Chondrocyte (in vitro differentiated cells): ENCODE results near the gene APOL2. TPM values are rescaled to one million over a fixed set of nuclear protein-coding genes. Genes with fewer than 3 reads are reported as not detected.
"Not testable (repeated sequence)": the region's sequence is repeated elsewhere in the genome, so short reads cannot be mapped to it uniquely, and the experiment has no call there.

Experiments
- DNase-seq: peaks from one replicate; pipeline ENCODE4 v3.0.0; 2021; ENCODE audit warnings: mixed read lengths, low spot score
- H3K27ac Mint-ChIP-seq: one replicate; pipeline ENCODE4 v1.8.0; 2021; ENCODE audit warnings: mild to moderate bottlenecking, moderate library complexity, mixed read lengths; ENCODE audit not compliant: unreplicated experiment
- H3K27me3 Mint-ChIP-seq: 2 replicates; pipeline ENCODE4 v1.8.0; 2021; ENCODE audit warnings: low read depth, mixed read lengths
- H3K36me3 Mint-ChIP-seq: 2 replicates; pipeline ENCODE4 v1.8.0; 2021; ENCODE audit warnings: low read depth, mixed read lengths
- H3K4me1 Mint-ChIP-seq: 2 replicates; pipeline ENCODE4 v1.8.0; 2021; ENCODE audit warnings: low read depth, mild to moderate bottlenecking, mixed read lengths
- H3K4me3 Mint-ChIP-seq: one replicate; pipeline ENCODE4 v1.8.0; 2021; ENCODE audit warnings: mild to moderate bottlenecking, moderate library complexity, mixed read lengths; ENCODE audit not compliant: unreplicated experiment
- H3K9me3 Mint-ChIP-seq: 2 replicates; pipeline ENCODE4 v1.8.0; 2021; ENCODE audit warnings: low read depth, mixed read lengths
- CTCF ChIP-seq: fragments of 200-600 bp; sonication (generic); IDR thresholded peaks from 2 replicates; pipeline ENCODE4 v1.5.0; 2021; ENCODE audit warnings: antibody characterized with exemption, mild to moderate bottlenecking, moderate library complexity
- total RNA-seq: library from RNA; stranded (reverse); gene quantifications from 3 replicates; pipeline ENCODE4 v1.2.1, GENCODE V29; 2021

Gene APOL2
- total RNA-seq, 1 donor from 2014 or later, result 84.1 TPM

- H3K4me1 Mint-ChIP-seq, result peaks cover 12% of the 10 kb centered on the region
- peak overlapping the region; percentile 34 for H3K27ac Mint-ChIP-seq
- TF ChIP-seq CTCF, result no peak
- peaks cover 3% of the 10 kb centered on the region for H3K9me3 Mint-ChIP-seq
- peak; percentile 64 for DNase-seq
- H3K36me3 Mint-ChIP-seq, result peaks cover 11% of the 10 kb centered on the region
- no peak overlapping the region for H3K4me3 Mint-ChIP-seq
- no peaks in the 10 kb centered on the region for H3K27me3 Mint-ChIP-seq
Observed at GRCh38 chr22:36267896-36268485, 28.7 kb upstream of the APOL2 start.

- no peak for TF ChIP-seq CTCF
- Mint-ChIP-seq H3K4me1 (peaks cover 14% of the 10 kb centered on the region), H3K27me3 (no peaks in the 10 kb centered on the region), H3K27ac (no peak overlapping the region), H3K9me3 (peaks cover 3% of the 10 kb centered on the region), H3K36me3 (peaks cover 11% of the 10 kb centered on the region), H3K4me3 (no peak overlapping the region)
- peak; percentile 35 for DNase-seq
Observed at GRCh38 chr22:36267058-36267457, 27.7 kb upstream of the APOL2 start.

GRCh38 chr22:36263886-36264664 lies 24.7 kb upstream of the APOL2 start:
- not testable (repeated sequence) for H3K9me3 Mint-ChIP-seq, DNase-seq, H3K27me3 Mint-ChIP-seq, H3K4me3 Mint-ChIP-seq
- H3K4me1 Mint-ChIP-seq, result peaks cover 26% of the 10 kb centered on the region
- H3K27ac Mint-ChIP-seq, result peak overlapping the region; percentile 6
- H3K36me3 Mint-ChIP-seq, result peaks cover 11% of the 10 kb centered on the region

- Mint-ChIP-seq H3K36me3 (peaks cover 11% of the 10 kb centered on the region), H3K4me1 (peaks cover 34% of the 10 kb centered on the region), H3K27ac (peak overlapping the region; percentile 6)
- H3K9me3 Mint-ChIP-seq, DNase-seq, H3K27me3 Mint-ChIP-seq, H3K4me3 Mint-ChIP-seq: not testable (repeated sequence)
Observed at GRCh38 chr22:36263216-36263673, 23.9 kb upstream of the APOL2 start.

- peaks cover 11% of the 10 kb centered on the region for H3K36me3 Mint-ChIP-seq
- not testable (repeated sequence) for H3K27me3 Mint-ChIP-seq, DNase-seq, H3K9me3 Mint-ChIP-seq, H3K27ac Mint-ChIP-seq, H3K4me3 Mint-ChIP-seq
- H3K4me1 Mint-ChIP-seq, result peaks cover 35% of the 10 kb centered on the region
Observed at GRCh38 chr22:36262307-36262706, 23.0 kb upstream of the APOL2 start.

GRCh38 chr22:36261675-36262074 lies 22.3 kb upstream of the APOL2 start:
- H3K27me3 Mint-ChIP-seq, H3K4me3 Mint-ChIP-seq, DNase-seq, H3K9me3 Mint-ChIP-seq, H3K27ac Mint-ChIP-seq, H3K36me3 Mint-ChIP-seq: not testable (repeated sequence)
- peaks cover 35% of the 10 kb centered on the region for H3K4me1 Mint-ChIP-seq
- TF ChIP-seq CTCF, result peak; percentile 27
